Tibial nerve (tissue), 4 donors: ENCODE results near the gene SANBR. TPM values are rescaled to one million over a fixed set of nuclear protein-coding genes. Genes with fewer than 3 reads are reported as not detected.

Source experiments
- DNase-seq, 2 donors: peaks; one replicate each; pipeline ENCODE4 v3.0.0-alpha.2; 2019; ENCODE audit warnings: low spot score in 2 of 2
- H3K27ac ChIP-seq, 4 donors: fragments of 200-600 bp; sonication (generic) in 3 of 4; one replicate each; pipeline ENCODE4 v1.5.1; 2017 to 2019; ENCODE audit warnings: mild to moderate bottlenecking in 1 of 4
- H3K27me3 ChIP-seq, 2 donors: fragments of 200-600 bp; sonication (generic) in 1 of 2; one replicate each; pipeline versions ENCODE4 v1.5.1 to v1.6.0; 2017 to 2019
- H3K36me3 ChIP-seq, 3 donors: fragments of 200-600 bp; sonication (generic); one replicate each; pipeline ENCODE4 v1.5.1; 2018 to 2019
- H3K4me1 ChIP-seq, 4 donors: fragments of 200-600 bp; sonication (generic) in 3 of 4; one replicate each; pipeline ENCODE4 v1.5.1; 2017 to 2019
- H3K4me3 ChIP-seq, 4 donors: fragments of 200-600 bp; sonication (generic) in 3 of 4; one replicate each; pipeline ENCODE4 v1.5.1; 2017 to 2019; ENCODE audit warnings: mild to moderate bottlenecking in 1 of 4, moderate library complexity in 1 of 4
- H3K9me3 ChIP-seq, 4 donors: fragments of 200-600 bp; sonication (generic) in 3 of 4; one replicate each; pipeline ENCODE4 v1.5.1; 2017 to 2019
- CTCF ChIP-seq, 5 experiments: fragments of 200-600 bp in 3 of 5; fragments of 450-650 bp in 2 of 5; sonication (generic) in 3 of 5; IDR thresholded peaks; one replicate each; pipeline ENCODE4 v1.5.1; 2016 to 2019; ENCODE audit warnings: antibody characterized with exemption in 5 of 5, mild to moderate bottlenecking in 3 of 5, moderate library complexity in 2 of 5
- EP300 ChIP-seq, 2 donors: sonication (generic); formaldehyde crosslinking; IDR thresholded peaks; one replicate each; pipeline ENCODE4 v1.6.1; 2017; ENCODE audit warnings: antibody characterized with exemption in 2 of 2, mild to moderate bottlenecking in 1 of 2
- POLR2A ChIP-seq, 2 donors: fragments of 450-650 bp; IDR thresholded peaks; one replicate each; pipeline ENCODE4 v1.6.1; 2017; ENCODE audit warnings: antibody characterized with exemption in 2 of 2, mild to moderate bottlenecking in 2 of 2, moderate library complexity in 2 of 2
- WGBS, 2 donors: methylation state at CpG; one replicate each; pipeline ENCODE4 v1.1.5; 2018; 5-methylcytosine and 5-hydroxymethylcytosine counted together
- total RNA-seq, 4 donors: library from RNA; depleted of rRNA; stranded (reverse); fragments of >200 nt; gene quantifications; one replicate each; pipeline ENCODE4 v1.1.0, GENCODE V29; 2016

SANBR gene
- total RNA-seq, 4 donors from 2014 or later = 5.3 to 18.2 (median 14.5) TPM

- TF ChIP-seq CTCF (IDR thresholded peaks at IDR 0.05) (no peak), EP300 (IDR thresholded peaks at IDR 0.05) (peak; percentile 18 to 42), POLR2A (IDR thresholded peaks at IDR 0.05) (no peak)
- peak within 1 kb of the TSS; percentile 71 to 93 (median 82) for H3K27ac ChIP-seq
- DNase-seq = peak; percentile 44 to 67
- peaks cover 0 to 44% (median 10%) of the 10 kb centered on the region in 4 donors for H3K4me1 ChIP-seq
- H3K27me3 ChIP-seq = no peaks in the 10 kb centered on the region
- peak within 1 kb of the TSS; percentile 71 to 81 (median 72) for H3K4me3 ChIP-seq
- peaks cover 0 to 19% (median 0%) of the 10 kb centered on the region in 3 donors for H3K36me3 ChIP-seq
- 0 to 1% methylated on average over 31 to 39 of the region's 39 CpGs for WGBS, 2 donors
- peaks cover 0 to 6% (median 0%) of the 10 kb centered on the region in 4 donors for H3K9me3 ChIP-seq
Measured at GRCh38 chr2:61017556-61018317, 47.9 kb upstream of the SANBR start, which contains the start of the genes PEX13 and PUS10. Gene PEX13, plus strand, starts transcription at chr2:61017720. Its CDS starts 40 bp downstream, at chr2:61017760. Gene PUS10, minus strand, starts transcription at chr2:61018255. Its CDS starts 6,365 bp downstream, at chr2:61011890.

- Histone ChIP-seq H3K4me1 (peaks cover 0 to 44% (median 10%) of the 10 kb centered on the region in 4 donors), H3K27ac (peak overlapping the region; percentile 71 to 93 (median 82)), H3K36me3 (peaks cover 0 to 25% (median 0%) of the 10 kb centered on the region in 3 donors), H3K4me3 (peak overlapping the region; percentile 71 to 81 (median 72)), H3K9me3 (peaks cover 0 to 6% (median 0%) of the 10 kb centered on the region in 4 donors), H3K27me3 (no peaks in the 10 kb centered on the region)
- DNase-seq = no peak
- WGBS, 2 donors = 2% methylated on average over 7 of the region's 7 CpGs
- TF ChIP-seq EP300 (IDR thresholded peaks at IDR 0.05) = no peak
- TF ChIP-seq CTCF (IDR thresholded peaks at IDR 0.05) = no peak
- TF ChIP-seq POLR2A (IDR thresholded peaks at IDR 0.05) = no peak
Measured at GRCh38 chr2:61018318-61018755, 47.3 kb upstream of the SANBR start.

GRCh38 chr2:61018798-61019197 is 46.9 kb upstream of the SANBR start:
- Histone ChIP-seq H3K36me3 (peaks cover 0 to 29% (median 0%) of the 10 kb centered on the region in 3 donors), H3K27ac (peak overlapping the region in 2 of 4 donors; percentile 83 to 93), H3K27me3 (no peaks in the 10 kb centered on the region), H3K9me3 (peaks cover 0 to 6% (median 0%) of the 10 kb centered on the region in 4 donors), H3K4me1 (peaks cover 0 to 44% (median 10%) of the 10 kb centered on the region in 4 donors), H3K4me3 (peak overlapping the region in 3 of 4 donors; percentile 71 to 73 (median 71))
- 34 to 38% methylated on average over 6 of the region's 6 CpGs for WGBS, 2 donors
- no peak for DNase-seq
- TF ChIP-seq POLR2A (IDR thresholded peaks at IDR 0.05) = no peak
- no peak for TF ChIP-seq CTCF (IDR thresholded peaks at IDR 0.05)
- no peak for TF ChIP-seq EP300 (IDR thresholded peaks at IDR 0.05)

GRCh38 chr2:61021228-61021660 is 44.4 kb upstream of the SANBR start:
- H3K36me3 ChIP-seq = peaks cover 0 to 33% (median 0%) of the 10 kb centered on the region in 3 donors
- 94 to 97% methylated on average over 6 of the region's 6 CpGs for WGBS, 2 donors
- H3K27ac ChIP-seq = no peak overlapping the region
- TF ChIP-seq CTCF (IDR thresholded peaks at IDR 0.05) = no peak
- no peak for TF ChIP-seq EP300 (IDR thresholded peaks at IDR 0.05)
- no peak for TF ChIP-seq POLR2A (IDR thresholded peaks at IDR 0.05)
- H3K4me1 ChIP-seq = peaks cover 0 to 32% (median 10%) of the 10 kb centered on the region in 4 donors
- no peak for DNase-seq
- no peak overlapping the region for H3K4me3 ChIP-seq
- H3K9me3 ChIP-seq = peaks cover 0 to 6% (median 0%) of the 10 kb centered on the region in 4 donors
- no peaks in the 10 kb centered on the region for H3K27me3 ChIP-seq

- Histone ChIP-seq H3K4me1 (peaks cover 0 to 22% (median 10%) of the 10 kb centered on the region in 4 donors), H3K27ac (no peak overlapping the region), H3K27me3 (no peaks in the 10 kb centered on the region), H3K9me3 (peaks cover 0 to 6% (median 0%) of the 10 kb centered on the region in 4 donors), H3K36me3 (peaks cover 0 to 38% (median 0%) of the 10 kb centered on the region in 3 donors), H3K4me3 (no peak overlapping the region)
- DNase-seq = no peak
- WGBS, 2 donors = 96 to 99% methylated on average over 4 of the region's 4 CpGs
- TF ChIP-seq POLR2A (IDR thresholded peaks at IDR 0.05) (no peak), CTCF (IDR thresholded peaks at IDR 0.05) (no peak), EP300 (IDR thresholded peaks at IDR 0.05) (no peak)
Measured at GRCh38 chr2:61023670-61024069, 42.0 kb upstream of the SANBR start.
